Inflammatory macrophage treated with lipopolysaccharide for 1 hour (primary cell): ENCODE measurements around the gene ZNF593OS.

Experiments used
- DNase-seq, 2 donors: peaks; one replicate each; pipeline ENCODE4 v3.0.0-alpha.2; 2020 to 2022

The ZNF593OS gene

GRCh38 chr1:26125946-26126320 lies 45.7 kb downstream of the ZNF593OS start:
- no peak for DNase-seq

- no peak for DNase-seq
Measured at GRCh38 chr1:26125382-26125781, 46.2 kb downstream of the ZNF593OS start.

- DNase-seq = no peak
Measured at GRCh38 chr1:26124418-26125331, 47.0 kb downstream of the ZNF593OS start.

GRCh38 chr1:26122988-26123973 lies 48.4 kb downstream of the ZNF593OS start:
- DNase-seq = peak; percentile 40 to 45

GRCh38 chr1:26121854-26122773 lies 49.5 kb downstream of the ZNF593OS start:
- DNase-seq = peak; percentile 69 to 78

GRCh38 chr1:26119892-26120608 lies 51.6 kb downstream of the ZNF593OS start:
- no peak for DNase-seq
